IMR-90 (cell line): ENCODE measurements around the gene PRSS56. TPM values are rescaled to one million over a fixed set of nuclear protein-coding genes. Genes with fewer than 3 reads are reported as not detected.

Experiments
- ATAC-seq: fragments of 200-7000 bp; cut with Tn5 transposase; 2 replicates; pipeline ENCODE4 v1.9.1; 2020; ENCODE audit warnings: low read depth, mild to moderate bottlenecking, moderate library complexity
- BruUV-seq: library from RNA; stranded (reverse); fragments of 400-500 nt; replicated peaks from 2 replicates; lab custom pipeline; 2021; lab: Mats Ljungman, UMichigan
- CTCF ChIA-PET: fragments of 300-600 bp; formaldehyde crosslinking; extraction: SDS; loops from one replicate; lab custom pipeline; 2021; ENCODE audit warnings: antibody characterized with exemption; lab: Yijun Ruan, JAX
- POLR2A ChIA-PET: fragments of 300-600 bp; sonication (Branson Sonifier 250); formaldehyde crosslinking; loops from one replicate; lab custom pipeline; 2022; ENCODE audit warnings: antibody characterized with exemption; ENCODE audit not compliant: unreplicated experiment; lab: Charles Lee
- DNase-seq: peaks from one replicate; pipeline ENCODE4 v3.0.0; 2013
- H2AFZ ChIP-seq: replicated peaks from 2 replicates; pipeline ENCODE3; 2013; ENCODE audit warnings: low read length, mild to moderate bottlenecking; ENCODE audit not compliant: poor library complexity
- H2AK5ac ChIP-seq: 2 replicates; pipeline ENCODE4 v1.6.1; 2013; ENCODE audit warnings: low read depth, low read length, inconsistent platforms
- H2AK9ac ChIP-seq: replicated peaks from 2 replicates; pipeline ENCODE3; 2013; ENCODE audit warnings: mild to moderate bottlenecking, low read depth, low read length, moderate library complexity; ENCODE audit not compliant: poor library complexity
- H2BK120ac ChIP-seq: 2 replicates; pipeline ENCODE4 v1.6.1; 2013; ENCODE audit warnings: low read depth, low read length, inconsistent platforms
- H2BK15ac ChIP-seq: 3 replicates; pipeline ENCODE4 v1.6.1; 2013; ENCODE audit warnings: low read depth, low read length, inconsistent platforms
- H2BK20ac ChIP-seq: 2 replicates; pipeline ENCODE4 v1.6.1; 2013; ENCODE audit warnings: low read depth, mild to moderate bottlenecking, inconsistent platforms, low read length, moderate library complexity
- H2BK5ac ChIP-seq: 2 replicates; pipeline ENCODE4 v1.6.1; 2013; ENCODE audit warnings: mild to moderate bottlenecking, low read depth, low read length, inconsistent platforms; ENCODE audit not compliant: poor library complexity, severe bottlenecking
- H3K14ac ChIP-seq: replicated peaks from 2 replicates; pipeline ENCODE4 v1.6.1; 2013; ENCODE audit warnings: low read depth, low read length, inconsistent platforms
- H3K18ac ChIP-seq: 2 replicates; pipeline ENCODE4 v1.6.1; 2013; ENCODE audit warnings: low read depth, low read length, control low read depth
- H3K23ac ChIP-seq: 2 replicates; pipeline ENCODE4 v1.6.1; 2013; ENCODE audit warnings: low read depth, low read length, inconsistent platforms
- H3K27ac ChIP-seq: 2 replicates; pipeline ENCODE4 v1.5.1; 2013; ENCODE audit warnings: mild to moderate bottlenecking, control low read depth, low read length; ENCODE audit not compliant: insufficient read depth
- H3K27me3 ChIP-seq: 2 replicates; pipeline ENCODE4 v1.6.1; 2013; ENCODE audit warnings: low read length; ENCODE audit not compliant: control insufficient read depth, insufficient read depth
- H3K36me3 ChIP-seq: 2 replicates; pipeline ENCODE4 v1.6.1; 2013; ENCODE audit warnings: low read length, mixed read lengths; ENCODE audit not compliant: control insufficient read depth, insufficient read depth
- H3K4ac ChIP-seq: 2 replicates; pipeline ENCODE4 v1.6.1; 2013; ENCODE audit warnings: low read depth, low read length, inconsistent platforms
- H3K4me1 ChIP-seq: 2 replicates; pipeline ENCODE4 v1.6.1; 2013; ENCODE audit warnings: low read length, mixed read lengths; ENCODE audit not compliant: control insufficient read depth, insufficient read depth
- H3K4me2 ChIP-seq: 2 replicates; pipeline ENCODE4 v1.6.1; 2013; ENCODE audit warnings: low read depth, mild to moderate bottlenecking, control low read depth, low read length, moderate library complexity
- H3K4me3 ChIP-seq: 2 replicates; pipeline ENCODE4 v1.5.1; 2013; ENCODE audit warnings: low read depth, mild to moderate bottlenecking, control low read depth, low read length, moderate library complexity; ENCODE audit not compliant: insufficient read depth
- H3K56ac ChIP-seq: 2 replicates; pipeline ENCODE4 v1.6.1; 2013; ENCODE audit warnings: low read length, inconsistent platforms; ENCODE audit not compliant: insufficient read depth; ENCODE audit errors: extremely low read depth
- H3K79me1 ChIP-seq, 2 experiments: 2 replicates each; pipeline ENCODE4 v1.6.1; 2013; ENCODE audit warnings: low read length in 2 of 2, inconsistent platforms in 1 of 2, low read depth in 1 of 2
- H3K9ac ChIP-seq: 2 replicates; pipeline ENCODE4 v1.6.1; 2013; ENCODE audit warnings: low read depth, low read length, control low read depth
- H3K9me1 ChIP-seq: 2 replicates; pipeline ENCODE4 v1.6.1; 2013; ENCODE audit warnings: low read length, inconsistent platforms; ENCODE audit not compliant: insufficient read depth
- H3K9me3 ChIP-seq: 2 replicates; pipeline ENCODE4 v1.6.1; 2013; ENCODE audit warnings: low read length; ENCODE audit not compliant: control insufficient read depth, insufficient read depth
- H4K20me1 ChIP-seq: 2 replicates; pipeline ENCODE4 v1.6.1; 2013; ENCODE audit warnings: low read length, inconsistent platforms; ENCODE audit not compliant: insufficient read depth
- H4K5ac ChIP-seq: 2 replicates; pipeline ENCODE4 v1.6.1; 2013; ENCODE audit warnings: mild to moderate bottlenecking, low read depth, low read length, control low read depth
- H4K8ac ChIP-seq, 2 experiments: 2 replicates each; pipeline ENCODE4 v1.6.1; 2013; ENCODE audit warnings: low read depth in 2 of 2, low read length in 2 of 2, control low read depth in 1 of 2, inconsistent platforms in 1 of 2
- H4K91ac ChIP-seq: 2 replicates; pipeline ENCODE4 v1.6.1; 2013; ENCODE audit warnings: low read depth, low read length, inconsistent platforms; ENCODE audit not compliant: insufficient read depth
- BHLHE40 ChIP-seq: fragments of 150-350 bp; IDR thresholded peaks from 2 replicates; pipeline ENCODE4 v1.6.1; 2016; ENCODE audit warnings: mild to moderate bottlenecking, low read depth, low read length
- CEBPB ChIP-seq: IDR thresholded peaks from 2 replicates; pipeline ENCODE4 v1.6.1; 2012; ENCODE audit warnings: low read depth, low read length, improper control_type of control experiment
- CHD1 ChIP-seq: IDR thresholded peaks from 2 replicates; pipeline ENCODE4 v1.6.1; 2012; ENCODE audit warnings: low read depth, low read length, improper control_type of control experiment
- FOS ChIP-seq: fragments of 150-350 bp; IDR thresholded peaks from 2 replicates; pipeline ENCODE4 v1.6.1; 2016; ENCODE audit warnings: low read depth, low read length
- MAFK ChIP-seq: IDR thresholded peaks from 2 replicates; pipeline ENCODE4 v1.6.1; 2012; ENCODE audit warnings: low read depth, low read length, improper control_type of control experiment
- MAZ ChIP-seq: IDR thresholded peaks from 2 replicates; pipeline ENCODE4 v1.6.1; 2012; ENCODE audit warnings: low read depth, mild to moderate bottlenecking, low read length, improper control_type of control experiment, moderate library complexity, borderline replicate concordance
- MXI1 ChIP-seq: IDR thresholded peaks from 2 replicates; pipeline ENCODE4 v1.6.1; 2012; ENCODE audit warnings: low read depth, mild to moderate bottlenecking, low read length, moderate library complexity, borderline replicate concordance
- NFE2L2 ChIP-seq: fragments of 150-350 bp; IDR thresholded peaks from 2 replicates; pipeline ENCODE4 v1.6.1; 2016; ENCODE audit warnings: low read depth, mild to moderate bottlenecking, low read length
- POLR2A ChIP-seq: IDR thresholded peaks from 2 replicates; pipeline ENCODE4 v1.6.1; 2012; ENCODE audit warnings: mild to moderate bottlenecking, low read depth, low read length
- RAD21 ChIP-seq: IDR thresholded peaks from 2 replicates; pipeline ENCODE4 v1.6.1; 2012; ENCODE audit warnings: low read length, improper control_type of control experiment
- RCOR1 ChIP-seq: IDR thresholded peaks from 2 replicates; pipeline ENCODE4 v1.6.1; 2012; ENCODE audit warnings: mild to moderate bottlenecking, low read length, improper control_type of control experiment; ENCODE audit not compliant: insufficient replicate concordance
- RFX5 ChIP-seq: IDR thresholded peaks from 2 replicates; pipeline ENCODE4 v1.8.0; 2012; ENCODE audit warnings: low read depth, mild to moderate bottlenecking, low read length, moderate library complexity
- SMC3 ChIP-seq: fragments of 150-350 bp; IDR thresholded peaks from 2 replicates; pipeline ENCODE4 v1.6.1; 2016; ENCODE audit warnings: low read depth, mild to moderate bottlenecking, antibody characterized with exemption, low read length, moderate library complexity
- WGBS, 2 experiments: methylation state at CpG; one replicate each; pipeline versions ENCODE4 v1.1.5 to v1.1.7; 2013; ENCODE audit warnings: missing lambda C conversion rate in 2 of 2; ENCODE audit not compliant: insufficient read length in 1 of 2; ENCODE audit errors: extremely low coverage in 2 of 2; 5-methylcytosine and 5-hydroxymethylcytosine counted together
- dilution Hi-C: fragments of 300-500 bp; cut with HindIII; formaldehyde crosslinking; loops from one replicate; pipeline ENCODE4 v1.14.3; 2018; ENCODE audit warnings: low sequenced_read_pairs; ENCODE audit not compliant: unreplicated experiment
- in situ Hi-C: fragments of 300-500 bp; cut with MboI; formaldehyde crosslinking; loops from 3 replicates; pipeline ENCODE4 v1.14.3; 2019; ENCODE audit warnings: low sequenced_read_pairs, inconsistent platforms, mixed read lengths
- intact Hi-C: fragments of 100-400 bp; cut with micrococcal nuclease; formaldehyde crosslinking; loops from 2 replicates; pipeline ENCODE4 v1.10.0; 2022
- polyA plus RNA-seq, 3 experiments: library from polyadenylated mRNA; depleted of rRNA; stranded (reverse); fragments of >200 nt; gene quantifications; 2 replicates each; pipeline ENCODE4 v1.2.3, GENCODE V29; 2012; ENCODE audit warnings: low replicate concordance in 1 of 3
- total RNA-seq: library from RNA; depleted of rRNA; stranded (reverse); fragments of >200 nt; gene quantifications from 2 replicates; pipeline ENCODE4 v1.2.3, GENCODE V29; 2012
- TF ChIP-seq, protein P1 (sequence below): fragments of 150-350 bp; IDR thresholded peaks from 2 replicates; pipeline ENCODE4 v1.6.1; 2016; ENCODE audit warnings: low read depth, mild to moderate bottlenecking, low read length, moderate library complexity, borderline replicate concordance
- TF ChIP-seq, protein P2 (sequence below): fragments of 150-350 bp; IDR thresholded peaks from 2 replicates; pipeline ENCODE4 v1.6.1; 2017; ENCODE audit warnings: mild to moderate bottlenecking, antibody characterized with exemption, low read length, low read depth
- TF ChIP-seq, protein P3 (sequence below): conservative IDR thresholded peaks from 2 replicates; pipeline ENCODE4 v1.5.1; 2012; ENCODE audit warnings: mild to moderate bottlenecking, low read depth, low read length, improper control_type of control experiment

Gene PRSS56
- total and polyA plus RNA-seq, 2 of the 4 experiments (the other 2 are of a cell fraction): not detected

DNA sequence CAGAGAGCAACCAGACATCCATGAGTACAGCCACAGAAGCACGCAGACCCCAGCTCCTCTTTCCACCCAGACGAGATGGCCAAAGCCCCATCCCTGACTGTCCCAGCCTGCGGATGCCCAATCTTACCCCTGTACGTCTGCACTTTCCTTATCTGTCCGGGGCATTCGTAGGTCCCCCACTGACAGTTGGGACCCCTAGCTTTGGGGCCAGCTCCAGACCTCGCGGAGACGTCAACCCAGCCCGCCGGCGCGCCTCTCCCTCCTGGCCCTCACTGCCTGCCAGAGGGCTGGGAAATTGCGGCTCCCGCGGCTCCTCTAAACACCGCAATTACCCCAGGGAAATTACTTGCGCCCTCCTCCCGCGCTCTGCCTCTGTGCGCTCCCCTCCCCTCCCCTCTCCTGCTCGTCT lies 34.8 kb upstream of the PRSS56 start:
- H2BK15ac ChIP-seq: no peak overlapping the region
- BruUV-seq: no TSS peak
- no peaks in the 10 kb centered on the region for H3K9me3 ChIP-seq
- POLR2A ChIA-PET: no interaction called here
- H3K4me2 ChIP-seq: no peak overlapping the region
- no peak overlapping the region for H2BK20ac ChIP-seq
- CTCF ChIA-PET: no interaction called here
- no peak overlapping the region for H4K8ac ChIP-seq
- no peak overlapping the region for H3K23ac ChIP-seq
- no peaks in the 10 kb centered on the region; the same call in 1 of the 2 replicates for H4K20me1 ChIP-seq
- no peak overlapping the region for H3K18ac ChIP-seq
- H3K4me1 ChIP-seq: no peaks in the 10 kb centered on the region; the same call in 1 of the 2 replicates
- H4K5ac ChIP-seq: no peak overlapping the region
- peaks cover 68% of the 10 kb centered on the region for H3K27me3 ChIP-seq
- no peak overlapping the region for H4K91ac ChIP-seq
- H2AK5ac ChIP-seq: no peak overlapping the region
- no peak overlapping the region for H3K14ac ChIP-seq
- TF ChIP-seq, protein P1, sequence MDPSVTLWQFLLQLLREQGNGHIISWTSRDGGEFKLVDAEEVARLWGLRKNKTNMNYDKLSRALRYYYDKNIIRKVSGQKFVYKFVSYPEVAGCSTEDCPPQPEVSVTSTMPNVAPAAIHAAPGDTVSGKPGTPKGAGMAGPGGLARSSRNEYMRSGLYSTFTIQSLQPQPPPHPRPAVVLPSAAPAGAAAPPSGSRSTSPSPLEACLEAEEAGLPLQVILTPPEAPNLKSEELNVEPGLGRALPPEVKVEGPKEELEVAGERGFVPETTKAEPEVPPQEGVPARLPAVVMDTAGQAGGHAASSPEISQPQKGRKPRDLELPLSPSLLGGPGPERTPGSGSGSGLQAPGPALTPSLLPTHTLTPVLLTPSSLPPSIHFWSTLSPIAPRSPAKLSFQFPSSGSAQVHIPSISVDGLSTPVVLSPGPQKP: no peak
- no peak for TF ChIP-seq RCOR1
- no peak for TF ChIP-seq NFE2L2
- TF ChIP-seq RFX5: no peak
- no peak for TF ChIP-seq POLR2A
- TF ChIP-seq MAFK: no peak
- TF ChIP-seq FOS: no peak
- TF ChIP-seq, protein P2, sequence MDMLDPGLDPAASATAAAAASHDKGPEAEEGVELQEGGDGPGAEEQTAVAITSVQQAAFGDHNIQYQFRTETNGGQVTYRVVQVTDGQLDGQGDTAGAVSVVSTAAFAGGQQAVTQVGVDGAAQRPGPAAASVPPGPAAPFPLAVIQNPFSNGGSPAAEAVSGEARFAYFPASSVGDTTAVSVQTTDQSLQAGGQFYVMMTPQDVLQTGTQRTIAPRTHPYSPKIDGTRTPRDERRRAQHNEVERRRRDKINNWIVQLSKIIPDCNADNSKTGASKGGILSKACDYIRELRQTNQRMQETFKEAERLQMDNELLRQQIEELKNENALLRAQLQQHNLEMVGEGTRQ: no peak
- TF ChIP-seq, protein P3, sequence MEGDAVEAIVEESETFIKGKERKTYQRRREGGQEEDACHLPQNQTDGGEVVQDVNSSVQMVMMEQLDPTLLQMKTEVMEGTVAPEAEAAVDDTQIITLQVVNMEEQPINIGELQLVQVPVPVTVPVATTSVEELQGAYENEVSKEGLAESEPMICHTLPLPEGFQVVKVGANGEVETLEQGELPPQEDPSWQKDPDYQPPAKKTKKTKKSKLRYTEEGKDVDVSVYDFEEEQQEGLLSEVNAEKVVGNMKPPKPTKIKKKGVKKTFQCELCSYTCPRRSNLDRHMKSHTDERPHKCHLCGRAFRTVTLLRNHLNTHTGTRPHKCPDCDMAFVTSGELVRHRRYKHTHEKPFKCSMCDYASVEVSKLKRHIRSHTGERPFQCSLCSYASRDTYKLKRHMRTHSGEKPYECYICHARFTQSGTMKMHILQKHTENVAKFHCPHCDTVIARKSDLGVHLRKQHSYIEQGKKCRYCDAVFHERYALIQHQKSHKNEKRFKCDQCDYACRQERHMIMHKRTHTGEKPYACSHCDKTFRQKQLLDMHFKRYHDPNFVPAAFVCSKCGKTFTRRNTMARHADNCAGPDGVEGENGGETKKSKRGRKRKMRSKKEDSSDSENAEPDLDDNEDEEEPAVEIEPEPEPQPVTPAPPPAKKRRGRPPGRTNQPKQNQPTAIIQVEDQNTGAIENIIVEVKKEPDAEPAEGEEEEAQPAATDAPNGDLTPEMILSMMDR: no peak
- TF ChIP-seq MXI1: no peak
- no peak for TF ChIP-seq CEBPB
- TF ChIP-seq CHD1: no peak
- no peak for TF ChIP-seq BHLHE40
- TF ChIP-seq MAZ: no peak
- TF ChIP-seq SMC3: no peak
- TF ChIP-seq RAD21: no peak
- no peaks in the 10 kb centered on the region for H3K9me1 ChIP-seq
- no peak overlapping the region for H2BK120ac ChIP-seq
- no peaks in the 10 kb centered on the region for H3K36me3 ChIP-seq
- DNase-seq (no peak), ATAC-seq (no peak)
- H3K9ac ChIP-seq: no peak overlapping the region
- no peak overlapping the region for H3K27ac ChIP-seq
- H3K4ac ChIP-seq: no peak overlapping the region
- no peaks in the 10 kb centered on the region for H3K79me1 ChIP-seq
- H2AFZ ChIP-seq: no peak overlapping the region
- H3K56ac ChIP-seq: no peak overlapping the region
- no peak overlapping the region for H2BK5ac ChIP-seq
- WGBS, 2 experiments: 15% methylated on average over 11 of the region's 22 CpGs; no CpG with 5 or more reads in 1 of the 2 experiments
- in situ Hi-C loops: no loop called here
- dilution Hi-C loops: no loop called here
- intact Hi-C loops: no loop called here
- no peak overlapping the region for H2AK9ac ChIP-seq
- no peak overlapping the region for H3K4me3 ChIP-seq
